Trophoblast cell (in vitro differentiated cells and primary cell): ENCODE data around the gene PPFIA2.
"Not testable (repeated sequence)": the region's sequence is repeated elsewhere in the genome, so short reads cannot be mapped to it uniquely, and the experiment has no call there.

Source experiments
- DNase-seq, 2 donors: peaks; one replicate each; pipeline ENCODE4 v3.0.0-alpha.2; 2016
- H2AFZ ChIP-seq: 2 replicates; pipeline ENCODE4 v1.6.1; 2013; ENCODE audit warnings: low read length, moderate library complexity, mild to moderate bottlenecking; ENCODE audit not compliant: insufficient read depth, poor library complexity
- H2AK5ac ChIP-seq: 2 replicates; pipeline ENCODE4 v1.6.1; 2013; ENCODE audit warnings: mild to moderate bottlenecking, low read length
- H2BK120ac ChIP-seq: 2 replicates; pipeline ENCODE4 v1.6.1; 2013; ENCODE audit warnings: low read length, mild to moderate bottlenecking, moderate library complexity; ENCODE audit not compliant: insufficient read depth, poor library complexity
- H2BK12ac ChIP-seq: 2 replicates; pipeline ENCODE4 v1.6.1; 2013; ENCODE audit warnings: mild to moderate bottlenecking, low read length, moderate library complexity
- H2BK5ac ChIP-seq: 2 replicates; pipeline ENCODE4 v1.6.1; 2013; ENCODE audit warnings: low read length, low read depth, moderate library complexity, mild to moderate bottlenecking; ENCODE audit not compliant: poor library complexity
- H3K14ac ChIP-seq: 2 replicates; pipeline ENCODE4 v1.6.1; 2013; ENCODE audit warnings: mild to moderate bottlenecking, low read length
- H3K18ac ChIP-seq: 2 replicates; pipeline ENCODE4 v1.6.1; 2013; ENCODE audit warnings: mild to moderate bottlenecking, low read length
- H3K23ac ChIP-seq: 2 replicates; pipeline ENCODE4 v1.6.1; 2013; ENCODE audit warnings: low read length
- H3K27ac ChIP-seq: 2 replicates; pipeline ENCODE4 v1.5.1; 2013; ENCODE audit warnings: low read depth, mild to moderate bottlenecking, inconsistent platforms, low read length, moderate library complexity
- H3K27me3 ChIP-seq: 2 replicates; pipeline ENCODE4 v1.6.1; 2013; ENCODE audit warnings: inconsistent platforms, mild to moderate bottlenecking, low read length, moderate library complexity; ENCODE audit not compliant: insufficient read depth
- H3K36me3 ChIP-seq, 2 experiments: 1 replicate in 1 of 2; 2 replicates in 1 of 2; pipeline ENCODE4 v1.6.1; 2013; ENCODE audit warnings: low read length in 2 of 2, mild to moderate bottlenecking in 2 of 2, moderate library complexity in 1 of 2; ENCODE audit not compliant: insufficient read depth in 2 of 2, control insufficient read depth in 1 of 2
- H3K4ac ChIP-seq: 2 replicates; pipeline ENCODE4 v1.6.1; 2013; ENCODE audit warnings: low read depth, mild to moderate bottlenecking, low read length, moderate library complexity
- H3K4me1 ChIP-seq, 2 experiments: 1 replicate in 1 of 2; 2 replicates in 1 of 2; pipeline ENCODE4 v1.6.1; 2013; ENCODE audit warnings: low read length in 2 of 2, mild to moderate bottlenecking in 2 of 2, moderate library complexity in 1 of 2; ENCODE audit not compliant: insufficient read depth in 2 of 2, control insufficient read depth in 1 of 2
- H3K4me2 ChIP-seq: 2 replicates; pipeline ENCODE4 v1.6.1; 2013; ENCODE audit warnings: inconsistent platforms, mild to moderate bottlenecking, low read length, moderate library complexity
- H3K4me3 ChIP-seq: 2 replicates; pipeline ENCODE4 v1.5.1; 2013; ENCODE audit warnings: mild to moderate bottlenecking, low read depth, low read length, inconsistent platforms
- H3K79me1 ChIP-seq: one replicate; pipeline ENCODE4 v1.6.1; 2013; ENCODE audit warnings: low read length
- H3K79me2 ChIP-seq: 2 replicates; pipeline ENCODE4 v1.6.1; 2013; ENCODE audit warnings: low read length, mild to moderate bottlenecking; ENCODE audit not compliant: control insufficient read depth, insufficient read depth, poor library complexity
- H3K9ac ChIP-seq: 2 replicates; pipeline ENCODE4 v1.6.1; 2013; ENCODE audit warnings: mild to moderate bottlenecking, low read length
- H3K9me3 ChIP-seq: 2 replicates; pipeline ENCODE4 v1.6.1; 2013; ENCODE audit warnings: low read depth, mild to moderate bottlenecking, control low read depth, inconsistent platforms, low read length; ENCODE audit not compliant: insufficient read depth
- H4K12ac ChIP-seq: 2 replicates; pipeline ENCODE4 v1.6.1; 2013; ENCODE audit warnings: low read depth, mild to moderate bottlenecking, low read length, moderate library complexity
- H4K8ac ChIP-seq: 2 replicates; pipeline ENCODE4 v1.6.1; 2013; ENCODE audit warnings: low read depth, mild to moderate bottlenecking, low read length, moderate library complexity
- H4K91ac ChIP-seq: one replicate; pipeline ENCODE4 v1.6.1; 2013; ENCODE audit warnings: low read depth, mild to moderate bottlenecking, low read length, moderate library complexity
- WGBS: extraction: QIAGEN DNeasy Blood & Tissue Kit; methylation state at CpG from one replicate; pipeline ENCODE4 v1.1.7; 2013; ENCODE audit warnings: missing lambda C conversion rate; ENCODE audit not compliant: insufficient read length, insufficient coverage; ENCODE audit errors: extremely low coverage; 5-methylcytosine and 5-hydroxymethylcytosine counted together

PPFIA2 gene

GRCh38 chr12:81679614-81680013, 79.5 kb downstream of the PPFIA2 start:
- H2BK120ac ChIP-seq, result no peak overlapping the region
- no peaks in the 10 kb centered on the region for H3K79me1 ChIP-seq
- no peaks in the 10 kb centered on the region for H3K4me1 ChIP-seq
- no peaks in the 10 kb centered on the region for H3K9me3 ChIP-seq
- H3K4me3 ChIP-seq, result no peak overlapping the region
- no peak overlapping the region for H4K91ac ChIP-seq
- H2BK5ac ChIP-seq, result no peak overlapping the region
- no peak overlapping the region for H2AFZ ChIP-seq
- H2BK12ac ChIP-seq, result no peak overlapping the region
- H3K27ac ChIP-seq, result no peak overlapping the region
- no peak overlapping the region for H3K14ac ChIP-seq
- H3K4ac ChIP-seq, result no peak overlapping the region
- no peak overlapping the region for H4K8ac ChIP-seq
- no peak overlapping the region for H3K9ac ChIP-seq
- no peak for DNase-seq
- no peak overlapping the region for H4K12ac ChIP-seq
- no peaks in the 10 kb centered on the region for H3K27me3 ChIP-seq
- no CpG with 5 or more reads among the region's 2 CpGs for WGBS
- no peaks in the 10 kb centered on the region for H3K79me2 ChIP-seq
- no peaks in the 10 kb centered on the region for H3K36me3 ChIP-seq
- no peak overlapping the region for H2AK5ac ChIP-seq
- no peak overlapping the region for H3K4me2 ChIP-seq
- H3K23ac ChIP-seq, result no peak overlapping the region
- no peak overlapping the region for H3K18ac ChIP-seq

DNA sequence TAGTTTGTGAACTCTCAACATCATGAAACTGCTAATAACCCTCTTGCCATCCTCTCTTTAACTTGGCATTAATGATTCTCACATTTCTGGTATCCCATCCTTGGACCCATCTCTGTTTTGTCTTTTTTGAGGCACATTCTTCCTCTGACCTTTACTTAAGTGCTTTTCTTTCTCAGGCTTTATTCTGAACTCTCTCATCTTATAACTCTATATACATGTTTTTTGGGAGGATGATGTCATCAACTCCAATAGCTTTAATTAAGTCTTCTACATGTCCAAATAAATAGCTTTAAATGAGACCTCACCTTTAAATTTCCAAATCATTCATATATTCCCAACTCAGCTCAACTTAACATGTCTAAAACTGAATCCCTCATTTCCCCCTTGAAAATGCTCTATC, 88.4 kb downstream of the PPFIA2 start:
- Histone ChIP-seq H3K18ac (no peak overlapping the region), H4K91ac (no peak overlapping the region), H3K27me3 (no peaks in the 10 kb centered on the region), H3K27ac (no peak overlapping the region), H2BK5ac (no peak overlapping the region), H3K36me3 (no peaks in the 10 kb centered on the region), H3K4me3 (no peak overlapping the region), H2AFZ (no peak overlapping the region), H3K14ac (no peak overlapping the region), H3K79me1 (no peaks in the 10 kb centered on the region), H3K79me2 (no peaks in the 10 kb centered on the region), H3K4ac (no peak overlapping the region), H3K9me3 (no peaks in the 10 kb centered on the region), H4K8ac (no peak overlapping the region), H2BK120ac (no peak overlapping the region), H4K12ac (no peak overlapping the region), H2AK5ac (no peak overlapping the region), H3K23ac (no peak overlapping the region), H3K9ac (no peak overlapping the region), H2BK12ac (no peak overlapping the region), H3K4me1 (no peaks in the 10 kb centered on the region), H3K4me2 (no peak overlapping the region)
- DNase-seq, result no peak

GRCh38 chr12:81668475-81668874, 90.7 kb downstream of the PPFIA2 start:
- no peak overlapping the region for H3K23ac ChIP-seq
- H3K79me1 ChIP-seq, result no peaks in the 10 kb centered on the region
- no peak overlapping the region for H3K18ac ChIP-seq
- WGBS, result no CpG with 5 or more reads among the region's 1 CpG
- H2BK120ac ChIP-seq, result no peak overlapping the region
- no peak overlapping the region for H3K27ac ChIP-seq
- no peak overlapping the region for H3K14ac ChIP-seq
- no peak overlapping the region for H2AFZ ChIP-seq
- no peak overlapping the region for H3K4ac ChIP-seq
- no peak overlapping the region for H4K12ac ChIP-seq
- no peak overlapping the region for H2AK5ac ChIP-seq
- no peak overlapping the region for H4K8ac ChIP-seq
- no peak overlapping the region for H2BK5ac ChIP-seq
- H4K91ac ChIP-seq, result no peak overlapping the region
- H3K4me3 ChIP-seq, result no peak overlapping the region
- no peak overlapping the region for H2BK12ac ChIP-seq
- no peak overlapping the region for H3K4me2 ChIP-seq
- no peak overlapping the region for H3K9ac ChIP-seq
- no peaks in the 10 kb centered on the region for H3K36me3 ChIP-seq
- no peaks in the 10 kb centered on the region for H3K27me3 ChIP-seq
- no peaks in the 10 kb centered on the region for H3K4me1 ChIP-seq
- H3K79me2 ChIP-seq, result no peaks in the 10 kb centered on the region
- H3K9me3 ChIP-seq, result no peaks in the 10 kb centered on the region
- DNase-seq, result peak in 1 of 2 donors; percentile 24

- H3K4me3 ChIP-seq, H3K23ac ChIP-seq, H2AK5ac ChIP-seq, H4K8ac ChIP-seq, H2BK12ac ChIP-seq, H3K9ac ChIP-seq, H3K4me2 ChIP-seq, H3K14ac ChIP-seq, H2AFZ ChIP-seq, H3K4ac ChIP-seq, DNase-seq, H3K27ac ChIP-seq, H4K91ac ChIP-seq, H3K9me3 ChIP-seq, H3K4me1 ChIP-seq, H2BK5ac ChIP-seq, H3K27me3 ChIP-seq, H2BK120ac ChIP-seq, H3K36me3 ChIP-seq, H3K18ac ChIP-seq, H3K79me2 ChIP-seq, H4K12ac ChIP-seq, H3K79me1 ChIP-seq: not testable (repeated sequence)
- WGBS, result no CpG with 5 or more reads among the region's 6 CpGs
Measured at GRCh38 chr12:81659310-81659709, 99.8 kb downstream of the PPFIA2 start.
